PC-9 (cell line): ENCODE measurements around the gene CSF3R. TPM values are rescaled to one million over a fixed set of nuclear protein-coding genes. Genes with fewer than 3 reads are reported as not detected.
A peak's percentile ranks its signal among the peaks of the same experiment; 100 is the strongest.

Experiments used
- BruUV-seq: library from RNA; stranded (reverse); fragments of 400-500 nt; replicated peaks from 2 replicates; lab custom pipeline; 2021; lab: Mats Ljungman, UMichigan
- CTCF ChIA-PET: fragments of 300-600 bp; sonication (Branson Sonifier 250); formaldehyde crosslinking; loops from one replicate; lab custom pipeline; 2022; ENCODE audit warnings: antibody characterized with exemption; lab: Charles Lee
- POLR2A ChIA-PET: fragments of 300-600 bp; sonication (Branson Sonifier 250); formaldehyde crosslinking; loops from one replicate; lab custom pipeline; 2022; ENCODE audit warnings: antibody characterized with exemption; ENCODE audit not compliant: unreplicated experiment; lab: Charles Lee
- DNase-seq, 2 experiments: peaks; one replicate each; pipeline versions ENCODE4 v3.0.0 to v3.0.0-alpha.2; 2015 to 2022; ENCODE audit warnings: mixed read lengths in 1 of 2
- H2AFZ ChIP-seq: fragments of 200-600 bp; sonication (generic); 2 replicates; pipeline ENCODE4 v1.8.1; 2017; ENCODE audit warnings: antibody characterized with exemption
- H3F3A ChIP-seq: fragments of 200-600 bp; sonication (generic); 2 replicates; pipeline ENCODE4 v1.8.1; 2017; ENCODE audit warnings: antibody characterized with exemption, mild to moderate bottlenecking, low read depth; ENCODE audit not compliant: insufficient read depth
- H3K27ac ChIP-seq: fragments of 200-600 bp; sonication (generic); 2 replicates; pipeline ENCODE4 v1.6.1; 2016; ENCODE audit warnings: mixed run types
- H3K27me3 ChIP-seq: fragments of 200-600 bp; sonication (generic); 2 replicates; pipeline ENCODE4 v1.6.1; 2016; ENCODE audit warnings: low read depth, mixed run types; ENCODE audit not compliant: insufficient read depth
- H3K36me3 ChIP-seq: fragments of 200-600 bp; sonication (generic); 2 replicates; pipeline ENCODE4 v1.6.1; 2016; ENCODE audit warnings: low read depth, mixed run types
- H3K4me1 ChIP-seq: fragments of 200-600 bp; sonication (generic); replicated peaks from 2 replicates; pipeline ENCODE4 v1.6.1; 2016; ENCODE audit warnings: mixed run types; ENCODE audit not compliant: insufficient read depth
- H3K4me2 ChIP-seq: fragments of 200-600 bp; sonication (generic); 2 replicates; pipeline ENCODE4 v1.6.1; 2017; ENCODE audit warnings: mixed run types
- H3K4me3 ChIP-seq: fragments of 200-600 bp; sonication (generic); 2 replicates; pipeline ENCODE4 v1.6.1; 2016; ENCODE audit warnings: mixed run types
- H3K79me2 ChIP-seq: fragments of 200-600 bp; sonication (generic); 2 replicates; pipeline ENCODE4 v1.6.1; 2017; ENCODE audit warnings: low read depth, mixed run types
- H3K9me2 ChIP-seq: fragments of 200-600 bp; sonication (generic); 2 replicates; pipeline ENCODE4 v1.8.1; 2017; ENCODE audit warnings: mild to moderate bottlenecking; ENCODE audit not compliant: insufficient read depth
- H3K9me3 ChIP-seq: fragments of 200-600 bp; sonication (generic); 2 replicates; pipeline ENCODE4 v1.8.1; 2016; ENCODE audit warnings: low read depth; ENCODE audit not compliant: insufficient read depth
- H4K20me1 ChIP-seq: fragments of 200-600 bp; sonication (generic); 2 replicates; pipeline ENCODE4 v1.8.1; 2017; ENCODE audit not compliant: insufficient read depth
- EZH2 ChIP-seq: fragments of 200-600 bp; sonication (generic); IDR thresholded peaks from 2 replicates; pipeline ENCODE4 v1.8.0; 2017; ENCODE audit warnings: antibody characterized with exemption, low read depth
- intact Hi-C: fragments of 100-400 bp; cut with micrococcal nuclease; formaldehyde crosslinking; loops from one replicate; pipeline ENCODE4 v1.10.0; 2022; ENCODE audit not compliant: unreplicated experiment
- total RNA-seq: library from RNA; stranded (reverse); gene quantifications from 2 replicates; pipeline ENCODE4 v1.2.3, GENCODE V29; 2021
- TF ChIP-seq, protein P1 (sequence below): fragments of 200-600 bp; sonication (generic); conservative IDR thresholded peaks from 2 replicates; pipeline ENCODE4 v1.6.1; 2017; ENCODE audit warnings: mixed run types, antibody characterized with exemption, mild to moderate bottlenecking, moderate library complexity

Gene CSF3R
- total RNA-seq, 1 experiment from 2014 or later = not detected

GRCh38 chr1:36497207-36497606 is 14.5 kb upstream of the CSF3R start:
- POLR2A ChIA-PET = interaction anchor here (0.6 to 0.7 kb wide), 2 partner anchors 30 to 47 kb away, joined by 3 to 4 read pairs; partner anchors contain the start of gene OSCP1
- no peaks in the 10 kb centered on the region for H3K9me2 ChIP-seq
- H3F3A ChIP-seq = peaks cover 26% of the 10 kb centered on the region
- no peaks in the 10 kb centered on the region for H3K79me2 ChIP-seq
- H3K36me3 ChIP-seq = no peaks in the 10 kb centered on the region
- TF ChIP-seq, protein P1, sequence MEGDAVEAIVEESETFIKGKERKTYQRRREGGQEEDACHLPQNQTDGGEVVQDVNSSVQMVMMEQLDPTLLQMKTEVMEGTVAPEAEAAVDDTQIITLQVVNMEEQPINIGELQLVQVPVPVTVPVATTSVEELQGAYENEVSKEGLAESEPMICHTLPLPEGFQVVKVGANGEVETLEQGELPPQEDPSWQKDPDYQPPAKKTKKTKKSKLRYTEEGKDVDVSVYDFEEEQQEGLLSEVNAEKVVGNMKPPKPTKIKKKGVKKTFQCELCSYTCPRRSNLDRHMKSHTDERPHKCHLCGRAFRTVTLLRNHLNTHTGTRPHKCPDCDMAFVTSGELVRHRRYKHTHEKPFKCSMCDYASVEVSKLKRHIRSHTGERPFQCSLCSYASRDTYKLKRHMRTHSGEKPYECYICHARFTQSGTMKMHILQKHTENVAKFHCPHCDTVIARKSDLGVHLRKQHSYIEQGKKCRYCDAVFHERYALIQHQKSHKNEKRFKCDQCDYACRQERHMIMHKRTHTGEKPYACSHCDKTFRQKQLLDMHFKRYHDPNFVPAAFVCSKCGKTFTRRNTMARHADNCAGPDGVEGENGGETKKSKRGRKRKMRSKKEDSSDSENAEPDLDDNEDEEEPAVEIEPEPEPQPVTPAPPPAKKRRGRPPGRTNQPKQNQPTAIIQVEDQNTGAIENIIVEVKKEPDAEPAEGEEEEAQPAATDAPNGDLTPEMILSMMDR = no peak
- TF ChIP-seq EZH2 = no peak
- H3K4me3 ChIP-seq = no peak overlapping the region
- peak overlapping the region; percentile 62 for H3K27ac ChIP-seq
- H2AFZ ChIP-seq = peak overlapping the region; percentile 55; the same call in 1 of the 2 replicates
- DNase-seq = peak in 1 of 2 experiments; percentile 88
- intact Hi-C loops = no loop called here
- CTCF ChIA-PET = interaction anchor here (0.6 kb wide), 1 partner anchor 38 kb away, joined by 14 read pairs; no protein-coding TSS in a partner anchor
- H3K4me2 ChIP-seq = peak overlapping the region; percentile 31
- BruUV-seq = no TSS peak
- 0 out of 2 replicates have a peak, but pooled peaks cover 5% of the 10 kb centered on the region for H3K9me3 ChIP-seq
- peaks cover 16% of the 10 kb centered on the region for H3K4me1 ChIP-seq
- H4K20me1 ChIP-seq = no peaks in the 10 kb centered on the region
- H3K27me3 ChIP-seq = no peaks in the 10 kb centered on the region

GRCh38 chr1:36494971-36495370 is 12.3 kb upstream of the CSF3R start:
- Histone ChIP-seq H3K9me2 (no peaks in the 10 kb centered on the region), H3K36me3 (no peaks in the 10 kb centered on the region), H3K79me2 (no peaks in the 10 kb centered on the region), H3K27ac (no peak overlapping the region), H3F3A (peaks cover 23% of the 10 kb centered on the region), H3K9me3 (0 out of 2 replicates have a peak, but pooled peaks cover 5% of the 10 kb centered on the region), H4K20me1 (no peaks in the 10 kb centered on the region), H3K4me3 (no peak overlapping the region), H3K4me2 (no peak overlapping the region), H3K27me3 (no peaks in the 10 kb centered on the region), H2AFZ (no peak overlapping the region), H3K4me1 (peaks cover 16% of the 10 kb centered on the region)
- DNase-seq = no peak
- intact Hi-C loops = no loop called here
- TF ChIP-seq EZH2 = no peak
- TF ChIP-seq, protein P1 = no peak
- BruUV-seq = no TSS peak
- CTCF ChIA-PET = no interaction called here
- POLR2A ChIA-PET = no interaction called here

- Histone ChIP-seq H3F3A (peaks cover 23% of the 10 kb centered on the region), H3K36me3 (no peaks in the 10 kb centered on the region), H3K9me3 (0 out of 2 replicates have a peak, but pooled peaks cover 5% of the 10 kb centered on the region), H3K27ac (no peak overlapping the region), H3K27me3 (no peaks in the 10 kb centered on the region), H3K9me2 (no peaks in the 10 kb centered on the region), H2AFZ (no peak overlapping the region), H4K20me1 (no peaks in the 10 kb centered on the region), H3K4me3 (no peak overlapping the region), H3K4me2 (no peak overlapping the region), H3K79me2 (no peaks in the 10 kb centered on the region), H3K4me1 (peaks cover 16% of the 10 kb centered on the region)
- ChIA-PET POLR2A (no interaction called here), CTCF (no interaction called here)
- TF ChIP-seq, protein P1 = no peak
- TF ChIP-seq EZH2 = no peak
- intact Hi-C loops = no loop called here
- BruUV-seq = no TSS peak
- DNase-seq = no peak
Measured at GRCh38 chr1:36493524-36493923, 10.8 kb upstream of the CSF3R start.
